Effector memory CD4-positive, alpha-beta T cell (primary cell): ENCODE data around the gene CCDC178.

ENCODE experiments used
- DNase-seq, 3 donors: peaks; one replicate each; pipeline ENCODE4 v3.0.0-alpha.2; 2020
- H3K27ac ChIP-seq: 2 replicates; pipeline ENCODE4 v1.7.0; 2013; ENCODE audit warnings: mild to moderate bottlenecking, low read length, moderate library complexity; ENCODE audit not compliant: insufficient read depth, poor library complexity, severe bottlenecking
- H3K27me3 ChIP-seq: replicated peaks from 2 replicates; pipeline ENCODE4 v1.7.0; 2013; ENCODE audit warnings: mild to moderate bottlenecking, low read length; ENCODE audit not compliant: insufficient read depth, control insufficient read depth, poor library complexity, severe bottlenecking
- H3K36me3 ChIP-seq: 2 replicates; pipeline ENCODE4 v1.7.0; 2013; ENCODE audit warnings: mild to moderate bottlenecking, low read length, moderate library complexity; ENCODE audit not compliant: control insufficient read depth, insufficient read depth
- H3K4me1 ChIP-seq: 2 replicates; pipeline ENCODE4 v1.7.0; 2013; ENCODE audit warnings: low read length, mild to moderate bottlenecking; ENCODE audit not compliant: control insufficient read depth, insufficient read depth, poor library complexity, severe bottlenecking
- H3K4me3 ChIP-seq: 2 replicates; pipeline ENCODE4 v1.7.0; 2013; ENCODE audit warnings: low read length, low read depth, mild to moderate bottlenecking; ENCODE audit not compliant: insufficient read depth, poor library complexity, severe bottlenecking
- H3K9me3 ChIP-seq: 2 replicates; pipeline ENCODE4 v1.7.0; 2013; ENCODE audit warnings: mild to moderate bottlenecking, low read length, moderate library complexity; ENCODE audit not compliant: control insufficient read depth

Gene CCDC178

GRCh38 chr18:33316146-33316587 lies 124.4 kb downstream of the CCDC178 start:
- H3K9me3 ChIP-seq = no peaks in the 10 kb centered on the region

GRCh38 chr18:33307520-33307919 lies 133.0 kb downstream of the CCDC178 start:
- H3K27ac ChIP-seq = no peak overlapping the region
- H3K9me3 ChIP-seq = no peaks in the 10 kb centered on the region
- no peak for DNase-seq
- H3K36me3 ChIP-seq = no peaks in the 10 kb centered on the region
- no peak overlapping the region for H3K4me3 ChIP-seq
- H3K4me1 ChIP-seq = no peaks in the 10 kb centered on the region
- no peaks in the 10 kb centered on the region for H3K27me3 ChIP-seq

More at GRCh38 chr18:33316146-33316587, 124.4 kb downstream of the CCDC178 start:
- Histone ChIP-seq H3K27me3 (no peaks in the 10 kb centered on the region), H3K27ac (no peak overlapping the region), H3K36me3 (no peaks in the 10 kb centered on the region), H3K4me3 (no peak overlapping the region), H3K4me1 (no peaks in the 10 kb centered on the region)
- DNase-seq = no peak

- DNase-seq = no peak
- no peaks in the 10 kb centered on the region for H3K9me3 ChIP-seq
- no peak overlapping the region for H3K4me3 ChIP-seq
- H3K27me3 ChIP-seq = no peaks in the 10 kb centered on the region
- H3K27ac ChIP-seq = no peak overlapping the region
- H3K36me3 ChIP-seq = no peaks in the 10 kb centered on the region
- no peaks in the 10 kb centered on the region for H3K4me1 ChIP-seq
Measured at GRCh38 chr18:33304277-33304676, 136.2 kb downstream of the CCDC178 start.

GRCh38 chr18:33291539-33291938 lies 149.0 kb downstream of the CCDC178 start:
- no peak for DNase-seq

GRCh38 chr18:33288082-33288716 lies 152.3 kb downstream of the CCDC178 start:
- Histone ChIP-seq H3K27ac (no peak overlapping the region), H3K9me3 (no peaks in the 10 kb centered on the region), H3K4me3 (no peak overlapping the region), H3K27me3 (no peaks in the 10 kb centered on the region), H3K4me1 (no peaks in the 10 kb centered on the region), H3K36me3 (no peaks in the 10 kb centered on the region)
- DNase-seq = no peak

More at GRCh38 chr18:33291539-33291938, 149.0 kb downstream of the CCDC178 start:
- Histone ChIP-seq H3K27me3 (no peaks in the 10 kb centered on the region), H3K4me1 (no peaks in the 10 kb centered on the region), H3K4me3 (no peak overlapping the region), H3K27ac (no peak overlapping the region), H3K9me3 (no peaks in the 10 kb centered on the region), H3K36me3 (no peaks in the 10 kb centered on the region)

- DNase-seq = no peak
Measured at GRCh38 chr18:33282709-33283333, 157.7 kb downstream of the CCDC178 start.

GRCh38 chr18:33282142-33282541 lies 158.4 kb downstream of the CCDC178 start:
- Histone ChIP-seq H3K27ac (no peak overlapping the region), H3K36me3 (no peaks in the 10 kb centered on the region), H3K4me1 (no peaks in the 10 kb centered on the region), H3K4me3 (no peak overlapping the region), H3K27me3 (no peaks in the 10 kb centered on the region), H3K9me3 (no peaks in the 10 kb centered on the region)
- DNase-seq = no peak

More at GRCh38 chr18:33282709-33283333, 157.7 kb downstream of the CCDC178 start:
- H3K27ac ChIP-seq = no peak overlapping the region
- H3K4me1 ChIP-seq = no peaks in the 10 kb centered on the region
- H3K27me3 ChIP-seq = no peaks in the 10 kb centered on the region
- H3K4me3 ChIP-seq = no peak overlapping the region
- no peaks in the 10 kb centered on the region for H3K9me3 ChIP-seq
- H3K36me3 ChIP-seq = no peaks in the 10 kb centered on the region

GRCh38 chr18:33277431-33277830 lies 163.1 kb downstream of the CCDC178 start:
- Histone ChIP-seq H3K4me3 (no peak overlapping the region), H3K4me1 (no peaks in the 10 kb centered on the region), H3K9me3 (no peaks in the 10 kb centered on the region), H3K27ac (no peak overlapping the region), H3K27me3 (no peaks in the 10 kb centered on the region), H3K36me3 (no peaks in the 10 kb centered on the region)
- no peak for DNase-seq

- Histone ChIP-seq H3K27ac (no peak overlapping the region), H3K27me3 (no peaks in the 10 kb centered on the region), H3K4me1 (no peaks in the 10 kb centered on the region), H3K9me3 (no peaks in the 10 kb centered on the region), H3K36me3 (no peaks in the 10 kb centered on the region), H3K4me3 (no peak overlapping the region)
- no peak for DNase-seq
Measured at GRCh38 chr18:33275843-33276242, 164.7 kb downstream of the CCDC178 start.

- H3K4me3 ChIP-seq = no peak overlapping the region
- H3K4me1 ChIP-seq = no peaks in the 10 kb centered on the region
- H3K27me3 ChIP-seq = no peaks in the 10 kb centered on the region
- DNase-seq = no peak
- H3K27ac ChIP-seq = no peak overlapping the region
- H3K36me3 ChIP-seq = no peaks in the 10 kb centered on the region
- H3K9me3 ChIP-seq = no peaks in the 10 kb centered on the region
Measured at GRCh38 chr18:33270297-33270696, 170.2 kb downstream of the CCDC178 start.
